HepG2 (cell line): Measurements from ENCODE around the gene FSIP1. TPM values are rescaled to one million over a fixed set of nuclear protein-coding genes. Genes with fewer than 3 reads are reported as not detected.

Experiments used
- ATAC-seq: fragments of 200-7000 bp; cut with Tn5 transposase; 3 replicates; pipeline ENCODE4 v1.9.1; 2020; ENCODE audit warnings: mild to moderate bottlenecking, moderate library complexity
- BruUV-seq: library from RNA; stranded (reverse); fragments of 400-500 nt; replicated peaks from 2 replicates; lab custom pipeline; 2021; lab: Mats Ljungman, UMichigan
- CTCF ChIA-PET: fragments of 300-600 bp; formaldehyde crosslinking; extraction: SDS; loops from one replicate; lab custom pipeline; 2021; ENCODE audit warnings: low total read pairs, inconsistent platforms, low intra/inter-chr PET ratio; lab: Yijun Ruan, JAX
- POLR2A ChIA-PET: fragments of 350-600 bp; sonication (Branson Sonifier 250); formaldehyde crosslinking; loops from one replicate; lab custom pipeline; 2020; ENCODE audit warnings: antibody characterized with exemption, inconsistent platforms; lab: Yijun Ruan, JAX
- DNase-seq: peaks from one replicate; pipeline ENCODE4 v3.0.0-alpha.2; 2015; ENCODE audit warnings: low spot score
- FAIRE-seq: peaks from 3 replicates; lab custom pipeline; 2011; peaks lifted over from hg19 to GRCh38; lab: Jason Lieb, UNC
- H2AFZ ChIP-seq: one replicate; pipeline ENCODE4 v1.6.1; 2011; ENCODE audit warnings: low read length, inconsistent platforms
- H3K27ac ChIP-seq: fragments of 300-600 bp; 3 replicates; pipeline ENCODE4 v1.8.0; 2011; ENCODE audit warnings: mixed run types, mild to moderate bottlenecking, mixed read lengths, low read length, inconsistent platforms; ENCODE audit not compliant: insufficient read depth; ENCODE audit errors: extremely low read length
- H3K27me3 ChIP-seq, 2 experiments: fragments of 200-600 bp in 1 of 2; 2 replicates in 1 of 2; 3 replicates in 1 of 2; pipeline versions ENCODE4 v1.6.0 to v1.8.0; 2011; ENCODE audit warnings: low read length in 2 of 2, mild to moderate bottlenecking in 2 of 2, moderate library complexity in 2 of 2, inconsistent platforms in 1 of 2; ENCODE audit not compliant: insufficient read depth in 2 of 2, control insufficient read depth in 1 of 2
- H3K36me3 ChIP-seq, 2 experiments: fragments of 200-600 bp in 1 of 2; replicated peaks in 1 of 2; 2 replicates in 1 of 2; 3 replicates in 1 of 2; pipeline versions ENCODE4 v1.5.1 to v1.8.0; 2011; ENCODE audit warnings: low read length in 2 of 2, inconsistent platforms in 1 of 2; ENCODE audit not compliant: insufficient read depth in 2 of 2, control insufficient read depth in 1 of 2
- H3K4me1 ChIP-seq: 2 replicates; pipeline ENCODE4 v1.5.1; 2012; ENCODE audit warnings: low read length, inconsistent platforms; ENCODE audit not compliant: insufficient read depth
- H3K4me2 ChIP-seq: 2 replicates; pipeline ENCODE4 v1.6.0; 2011; ENCODE audit warnings: low read depth, low read length, inconsistent platforms
- H3K4me3 ChIP-seq, 3 experiments: fragments of 200-600 bp in 1 of 3; sonication (generic), shearing (Covaris generic) in 1 of 3; replicated peaks in 1 of 3; 2 replicates each; pipeline ENCODE4 v1.5.1; 2011 to 2016; ENCODE audit warnings: low read length in 3 of 3, inconsistent platforms in 2 of 3, low read depth in 2 of 3, mild to moderate bottlenecking in 2 of 3, control low read depth in 1 of 3, mixed read lengths in 1 of 3; ENCODE audit not compliant: insufficient read depth in 1 of 3
- H3K79me2 ChIP-seq: one replicate; pipeline ENCODE4 v1.6.1; 2011; ENCODE audit warnings: low read length, inconsistent platforms; ENCODE audit not compliant: insufficient read depth
- H3K9ac ChIP-seq: 2 replicates; pipeline ENCODE4 v1.6.0; 2011; ENCODE audit warnings: mild to moderate bottlenecking, low read depth, low read length, inconsistent platforms; ENCODE audit not compliant: insufficient read depth
- H3K9me3 ChIP-seq: 2 replicates; pipeline ENCODE4 v1.5.1; 2012; ENCODE audit warnings: mild to moderate bottlenecking, low read length
- H4K20me1 ChIP-seq: 2 replicates; pipeline ENCODE4 v1.6.0; 2011; ENCODE audit warnings: inconsistent platforms, mild to moderate bottlenecking, low read length, moderate library complexity; ENCODE audit not compliant: insufficient read depth
- BHLHE40 ChIP-seq: IDR thresholded peaks from 2 replicates; pipeline ENCODE4 v1.6.1; 2011; ENCODE audit warnings: low read length, improper control_type of control experiment
- LCORL ChIP-seq, 2 experiments: fragments of 450-650 bp in 1 of 2; sonication (generic) in 1 of 2; formaldehyde crosslinking in 1 of 2; IDR thresholded peaks; 2 replicates each; pipeline versions ENCODE4 v1.5.0 to v1.6.1; 2017 to 2020; ENCODE audit warnings: antibody characterized with exemption in 1 of 2, missing genetic modification reagents in 1 of 2
- MAZ ChIP-seq, 2 experiments: sonication (generic) in 1 of 2; formaldehyde crosslinking in 1 of 2; IDR thresholded peaks; 2 replicates each; pipeline versions ENCODE4 v1.5.0 to v1.6.1; 2012 to 2020; ENCODE audit warnings: low read depth in 2 of 2, mild to moderate bottlenecking in 2 of 2, borderline replicate concordance in 1 of 2, improper control_type of control experiment in 1 of 2, low read length in 1 of 2, missing genetic modification reagents in 1 of 2, moderate library complexity in 1 of 2
- PAF1 ChIP-seq: IDR thresholded peaks from 2 replicates; pipeline ENCODE4 v1.6.1; 2016; ENCODE audit warnings: missing genetic modification reagents, missing compliant biosample characterization
- ZKSCAN5 ChIP-seq: sonication (generic); formaldehyde crosslinking; IDR thresholded peaks from 2 replicates; pipeline ENCODE4 v1.5.1; 2020; ENCODE audit warnings: mild to moderate bottlenecking, missing genetic modification reagents
- ZNF33A ChIP-seq: sonication (generic); formaldehyde crosslinking; IDR thresholded peaks from 2 replicates; pipeline ENCODE4 v1.5.1; 2020; ENCODE audit warnings: missing genetic modification reagents, mild to moderate bottlenecking, moderate library complexity, borderline replicate concordance
- ZNF720 ChIP-seq: sonication (generic); formaldehyde crosslinking; IDR thresholded peaks from 2 replicates; pipeline ENCODE4 v1.4.0; 2020; ENCODE audit warnings: missing genetic modification reagents
- ZNF792 ChIP-seq: IDR thresholded peaks from 2 replicates; pipeline ENCODE4 v1.6.1; 2016
- WGBS: methylation state at CpG from one replicate; pipeline ENCODE4 v1.1.6; 2017; ENCODE audit warnings: low lambda C conversion rate; 5-methylcytosine and 5-hydroxymethylcytosine counted together
- in situ Hi-C: cut with HindIII; loops from 2 replicates; pipeline ENCODE4 v1.10.0; 2017; ENCODE audit warnings: low pct_unique_long_range_greater_than_20kb; ENCODE audit not compliant: extremely low pct_ligation_motif_present
- intact Hi-C: fragments of 100-400 bp; cut with micrococcal nuclease; formaldehyde crosslinking; loops from one replicate; pipeline ENCODE4 v1.10.0; 2022; ENCODE audit not compliant: unreplicated experiment
- polyA plus RNA-seq, 8 experiments: library from polyadenylated mRNA; depleted of rRNA in 3 of 8; stranded (reverse) in 7 of 8; unstranded in 1 of 8; fragments of >200 nt; fragmentation: Illumina TruSeq in 4 of 8; extraction: Trizol in 4 of 8; gene quantifications; 2 replicates each; pipeline versions ENCODE4 v1.2.1 to v1.2.3, GENCODE V29; 2011 to 2016; ENCODE audit warnings: low read depth in 4 of 8, missing spikeins in 1 of 8, mixed read lengths in 1 of 8; ENCODE audit not compliant: insufficient read depth in 1 of 8
- total RNA-seq, 5 experiments: library from RNA; depleted of rRNA; stranded (reverse); fragments of >200 nt; fragmentation: Illumina TruSeq; extraction: Trizol; gene quantifications; 2 replicates each; pipeline ENCODE4 v1.2.3, GENCODE V29; 2016; ENCODE audit warnings: low read depth in 1 of 5
- TF ChIP-seq, protein P1 (sequence below): sonication (generic); formaldehyde crosslinking; IDR thresholded peaks from 2 replicates; pipeline ENCODE4 v1.4.0; 2020; ENCODE audit warnings: low read depth, mild to moderate bottlenecking, missing genetic modification reagents
- TF ChIP-seq, protein P2 (sequence below): sonication (generic); formaldehyde crosslinking; IDR thresholded peaks from 2 replicates; pipeline ENCODE4 v1.4.0; 2020; ENCODE audit warnings: missing genetic modification reagents, borderline replicate concordance

FSIP1 gene
- total and polyA plus RNA-seq, 2 of the 13 experiments (the other 11 are each of a cell fraction or from before 2014, with no cell fraction given), result 0.18 TPM; not detected in 1

DNA sequence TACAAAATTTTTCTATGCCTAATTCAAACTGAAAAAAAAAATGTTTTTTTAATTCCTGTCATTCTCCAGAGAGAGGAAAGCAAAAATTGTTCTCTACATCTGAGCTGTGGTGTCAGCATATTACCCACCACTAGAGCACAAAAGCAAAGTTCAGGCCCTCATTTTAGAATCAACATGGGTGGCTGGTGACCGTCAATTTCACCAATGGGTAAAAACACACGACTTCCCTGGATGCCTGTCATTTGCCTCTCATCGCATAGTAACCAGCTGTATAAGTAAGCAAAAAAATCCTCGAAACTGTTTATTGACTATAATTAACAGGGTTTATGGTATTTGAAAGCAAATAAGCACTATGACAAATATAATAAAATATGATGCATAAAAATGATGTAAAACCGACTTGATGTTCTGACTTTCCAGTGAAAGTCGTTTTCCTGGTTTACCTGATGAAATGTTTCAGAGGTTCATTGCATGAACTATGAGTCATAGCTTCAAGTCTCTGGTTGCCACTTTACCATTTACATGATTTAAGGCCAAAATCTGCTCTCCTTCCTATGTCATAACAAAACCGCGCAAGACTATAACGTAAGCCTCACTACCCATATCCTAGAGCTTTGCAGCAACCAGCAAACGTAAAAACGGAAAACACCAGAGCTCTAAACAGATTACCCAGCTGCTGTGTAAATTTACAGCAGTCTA, 141.3 kb downstream of the FSIP1 start:
- H3K27ac ChIP-seq, result no peak overlapping the region
- H3K4me2 ChIP-seq, result no peak overlapping the region
- no peak overlapping the region for H3K9ac ChIP-seq
- H3K79me2 ChIP-seq, result no peaks in the 10 kb centered on the region
- 52% methylated on average over 11 of the region's 11 CpGs for WGBS
- no peaks in the 10 kb centered on the region for H3K27me3 ChIP-seq
- no peak overlapping the region for H3K4me3 ChIP-seq
- H3K9me3 ChIP-seq, result no peaks in the 10 kb centered on the region
- DNase-seq, result no peak
- no TSS peak for BruUV-seq
- H3K4me1 ChIP-seq, result peaks cover 49% of the 10 kb centered on the region
- POLR2A ChIA-PET, result no interaction called here
- no peaks in the 10 kb centered on the region for H4K20me1 ChIP-seq
- TF ChIP-seq LCORL (IDR thresholded peaks at IDR 0.05) (no peak), LCORL (CRISPR knock-in tag; IDR thresholded peaks at IDR 0.05) (no peak), ZNF720 (CRISPR knock-in tag) (no peak), ZNF792 (CRISPR knock-in tag) (no peak), BHLHE40 (no peak), MAZ (IDR thresholded peaks at IDR 0.05; ENCODE audit: borderline replicate concordance, low read depth, low read length) (no peak), MAZ (CRISPR knock-in tag; IDR thresholded peaks at IDR 0.05; ENCODE audit: low read depth) (no peak), ZNF33A (CRISPR knock-in tag) (no peak), ZKSCAN5 (CRISPR knock-in tag) (no peak), PAF1 (no peak)
- TF ChIP-seq, protein P1, sequence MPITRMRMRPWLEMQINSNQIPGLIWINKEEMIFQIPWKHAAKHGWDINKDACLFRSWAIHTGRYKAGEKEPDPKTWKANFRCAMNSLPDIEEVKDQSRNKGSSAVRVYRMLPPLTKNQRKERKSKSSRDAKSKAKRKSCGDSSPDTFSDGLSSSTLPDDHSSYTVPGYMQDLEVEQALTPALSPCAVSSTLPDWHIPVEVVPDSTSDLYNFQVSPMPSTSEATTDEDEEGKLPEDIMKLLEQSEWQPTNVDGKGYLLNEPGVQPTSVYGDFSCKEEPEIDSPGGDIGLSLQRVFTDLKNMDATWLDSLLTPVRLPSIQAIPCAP (CRISPR knock-in tag), result no peak
- TF ChIP-seq, protein P2, sequence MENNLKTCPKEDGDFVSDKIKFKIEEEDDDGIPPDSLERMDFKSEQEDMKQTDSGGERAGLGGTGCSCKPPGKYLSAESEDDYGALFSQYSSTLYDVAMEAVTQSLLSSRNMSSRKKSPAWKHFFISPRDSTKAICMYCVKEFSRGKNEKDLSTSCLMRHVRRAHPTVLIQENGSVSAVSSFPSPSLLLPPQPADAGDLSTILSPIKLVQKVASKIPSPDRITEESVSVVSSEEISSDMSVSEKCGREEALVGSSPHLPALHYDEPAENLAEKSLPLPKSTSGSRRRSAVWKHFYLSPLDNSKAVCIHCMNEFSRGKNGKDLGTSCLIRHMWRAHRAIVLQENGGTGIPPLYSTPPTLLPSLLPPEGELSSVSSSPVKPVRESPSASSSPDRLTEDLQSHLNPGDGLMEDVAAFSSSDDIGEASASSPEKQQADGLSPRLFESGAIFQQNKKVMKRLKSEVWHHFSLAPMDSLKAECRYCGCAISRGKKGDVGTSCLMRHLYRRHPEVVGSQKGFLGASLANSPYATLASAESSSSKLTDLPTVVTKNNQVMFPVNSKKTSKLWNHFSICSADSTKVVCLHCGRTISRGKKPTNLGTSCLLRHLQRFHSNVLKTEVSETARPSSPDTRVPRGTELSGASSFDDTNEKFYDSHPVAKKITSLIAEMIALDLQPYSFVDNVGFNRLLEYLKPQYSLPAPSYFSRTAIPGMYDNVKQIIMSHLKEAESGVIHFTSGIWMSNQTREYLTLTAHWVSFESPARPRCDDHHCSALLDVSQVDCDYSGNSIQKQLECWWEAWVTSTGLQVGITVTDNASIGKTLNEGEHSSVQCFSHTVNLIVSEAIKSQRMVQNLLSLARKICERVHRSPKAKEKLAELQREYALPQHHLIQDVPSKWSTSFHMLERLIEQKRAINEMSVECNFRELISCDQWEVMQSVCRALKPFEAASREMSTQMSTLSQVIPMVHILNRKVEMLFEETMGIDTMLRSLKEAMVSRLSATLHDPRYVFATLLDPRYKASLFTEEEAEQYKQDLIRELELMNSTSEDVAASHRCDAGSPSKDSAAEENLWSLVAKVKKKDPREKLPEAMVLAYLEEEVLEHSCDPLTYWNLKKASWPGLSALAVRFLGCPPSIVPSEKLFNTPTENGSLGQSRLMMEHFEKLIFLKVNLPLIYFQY, result no peak
- CTCF ChIA-PET, result no interaction called here
- H2AFZ ChIP-seq, result no peak overlapping the region
- in situ Hi-C loops (no loop called here), intact Hi-C loops (no loop called here)
- FAIRE-seq, result no peak
- no peak for ATAC-seq
- no peaks in the 10 kb centered on the region for H3K36me3 ChIP-seq
